H1 (cell line): Measurements from ENCODE around the gene OVCH1. TPM values are rescaled to one million over a fixed set of nuclear protein-coding genes. Genes with fewer than 3 reads are reported as not detected.
"Not testable (repeated sequence)": the region's sequence is repeated elsewhere in the genome, so short reads cannot be mapped to it uniquely, and the experiment has no call there.

ENCODE experiments used
- CTCF ChIA-PET: fragments of 300-600 bp; sonication (Branson Sonifier 250); formaldehyde crosslinking; loops from one replicate; lab custom pipeline; 2021; ENCODE audit not compliant: partially characterized antibody; lab: Charles Lee
- POLR2A ChIA-PET: fragments of 300-600 bp; sonication (Branson Sonifier 250); formaldehyde crosslinking; loops from one replicate; lab custom pipeline; 2021; ENCODE audit warnings: inconsistent platforms; ENCODE audit not compliant: partially characterized antibody; lab: Charles Lee
- DNase-seq, 2 experiments: peaks; one replicate each; pipeline versions ENCODE4 v3.0.0 to v3.0.0-alpha.2; 2010 to 2022; ENCODE audit warnings: low spot score in 2 of 2, low read depth in 1 of 2, mixed read lengths in 1 of 2
- FAIRE-seq: peaks from 2 replicates; lab custom pipeline; 2011; peaks lifted over from hg19 to GRCh38; lab: Jason Lieb, UNC
- H2AFZ ChIP-seq: 2 replicates; pipeline ENCODE4 v1.8.1; 2012; ENCODE audit warnings: low read length, inconsistent platforms
- H2AK5ac ChIP-seq: 2 replicates; pipeline ENCODE4 v1.6.1; 2013; ENCODE audit warnings: low read depth, low read length
- H2BK120ac ChIP-seq: replicated peaks from 2 replicates; pipeline ENCODE3; 2013; ENCODE audit warnings: low read depth, low read length, inconsistent platforms
- H2BK12ac ChIP-seq: 2 replicates; pipeline ENCODE4 v1.6.1; 2013; ENCODE audit warnings: low read depth, low read length
- H2BK15ac ChIP-seq: 2 replicates; pipeline ENCODE4 v1.6.1; 2013; ENCODE audit warnings: low read length
- H2BK20ac ChIP-seq: 2 replicates; pipeline ENCODE4 v1.6.1; 2013; ENCODE audit warnings: low read length
- H2BK5ac ChIP-seq: 2 replicates; pipeline ENCODE4 v1.6.1; 2013; ENCODE audit warnings: low read depth, low read length
- H3K14ac ChIP-seq: 2 replicates; pipeline ENCODE4 v1.6.1; 2013; ENCODE audit warnings: inconsistent platforms; ENCODE audit not compliant: insufficient read length
- H3K18ac ChIP-seq: 2 replicates; pipeline ENCODE4 v1.6.1; 2013; ENCODE audit warnings: low read length; ENCODE audit errors: extremely low read depth
- H3K23ac ChIP-seq: 2 replicates; pipeline ENCODE4 v1.6.1; 2013; ENCODE audit warnings: inconsistent platforms; ENCODE audit not compliant: insufficient read length
- H3K23me2 ChIP-seq: 2 replicates; pipeline ENCODE4 v1.6.1; 2013; ENCODE audit warnings: low read depth, low read length
- H3K27ac ChIP-seq: 2 replicates; pipeline ENCODE4 v1.6.1; 2011; ENCODE audit warnings: low read depth, low read length, inconsistent platforms
- H3K27me3 ChIP-seq, 4 experiments: replicated peaks in 1 of 4; 1 replicate in 1 of 4; 2 replicates in 3 of 4; pipeline versions ENCODE4 v1.6.1 to v1.8.1; 2011 to 2013; ENCODE audit warnings: low read length in 3 of 4, mild to moderate bottlenecking in 3 of 4, inconsistent platforms in 2 of 4, mixed read lengths in 2 of 4, moderate library complexity in 1 of 4; ENCODE audit not compliant: control insufficient read depth in 3 of 4, insufficient read depth in 3 of 4; ENCODE audit errors: extremely low read depth in 1 of 4
- H3K36me3 ChIP-seq, 4 experiments: 2 replicates each; pipeline versions ENCODE4 v1.6.1 to v1.8.1; 2011 to 2013; ENCODE audit warnings: mild to moderate bottlenecking in 4 of 4, low read length in 3 of 4, moderate library complexity in 2 of 4, control low read depth in 1 of 4, inconsistent platforms in 1 of 4; ENCODE audit not compliant: insufficient read depth in 4 of 4, control insufficient read depth in 2 of 4
- H3K4ac ChIP-seq: replicated peaks from 2 replicates; pipeline ENCODE3; 2013; ENCODE audit warnings: low read length, low read depth, mixed read lengths, inconsistent platforms; ENCODE audit not compliant: insufficient read length
- H3K4me1 ChIP-seq, 4 experiments: replicated peaks in 1 of 4; 1 replicate in 1 of 4; 2 replicates in 3 of 4; pipeline versions ENCODE4 v1.6.1 to v1.8.1; 2011 to 2013; ENCODE audit warnings: low read length in 3 of 4, inconsistent platforms in 2 of 4, mixed read lengths in 1 of 4; ENCODE audit not compliant: insufficient read depth in 4 of 4, control insufficient read depth in 3 of 4
- H3K4me2 ChIP-seq, 2 experiments: 2 replicates each; pipeline versions ENCODE4 v1.6.1 to v1.8.1; 2011 to 2013; ENCODE audit warnings: low read depth in 2 of 2, low read length in 2 of 2, control low read depth in 1 of 2, inconsistent platforms in 1 of 2, mild to moderate bottlenecking in 1 of 2; ENCODE audit not compliant: insufficient read depth in 1 of 2
- H3K4me3 ChIP-seq, 4 experiments: fragments of 200-600, 300-600 bp in 1 of 4; sonication (generic), shearing (Covaris generic), sonication (Bioruptor Twin) in 1 of 4; 2 replicates each; pipeline versions ENCODE4 v1.5.1 to v1.8.1; 2011 to 2016; ENCODE audit warnings: low read length in 4 of 4, low read depth in 3 of 4, control low read depth in 2 of 4, inconsistent platforms in 2 of 4, mild to moderate bottlenecking in 2 of 4, mixed read lengths in 1 of 4, moderate library complexity in 1 of 4; ENCODE audit not compliant: insufficient read depth in 2 of 4; ENCODE audit errors: extremely low read depth in 1 of 4
- H3K56ac ChIP-seq: replicated peaks from 2 replicates; pipeline ENCODE3; 2013; ENCODE audit warnings: low read depth, mild to moderate bottlenecking, mixed read lengths, low read length, inconsistent platforms; ENCODE audit not compliant: insufficient read length
- H3K79me1 ChIP-seq: 2 replicates; pipeline ENCODE4 v1.6.1; 2013; ENCODE audit warnings: low read depth, low read length, control low read depth
- H3K79me2 ChIP-seq, 2 experiments: 2 replicates each; pipeline versions ENCODE4 v1.6.1 to v1.8.1; 2012 to 2013; ENCODE audit warnings: low read length in 2 of 2, mild to moderate bottlenecking in 2 of 2, inconsistent platforms in 1 of 2; ENCODE audit not compliant: insufficient read depth in 2 of 2, control insufficient read depth in 1 of 2
- H3K9ac ChIP-seq, 4 experiments: replicated peaks in 1 of 4; 1 replicate in 1 of 4; 2 replicates in 3 of 4; pipeline versions ENCODE4 v1.6.1 to v1.8.1; 2011 to 2013; ENCODE audit warnings: low read depth in 3 of 4, low read length in 3 of 4, control low read depth in 2 of 4, mild to moderate bottlenecking in 2 of 4, moderate library complexity in 2 of 4, inconsistent platforms in 1 of 4; ENCODE audit errors: extremely low read depth in 1 of 4
- H3K9me3 ChIP-seq, 2 experiments: 2 replicates each; pipeline versions ENCODE4 v1.6.1 to v1.8.1; 2012 to 2013; ENCODE audit warnings: mild to moderate bottlenecking in 2 of 2, moderate library complexity in 2 of 2, control low read depth in 1 of 2, inconsistent platforms in 1 of 2, low read depth in 1 of 2, low read length in 1 of 2, mixed read lengths in 1 of 2; ENCODE audit not compliant: insufficient read depth in 2 of 2
- H4K20me1 ChIP-seq, 2 experiments: replicated peaks in 1 of 2; 2 replicates each; pipeline versions ENCODE3 to v1.8.1; 2011 to 2013; ENCODE audit warnings: inconsistent platforms in 2 of 2, low read length in 2 of 2, mild to moderate bottlenecking in 1 of 2; ENCODE audit not compliant: insufficient read depth in 2 of 2, control insufficient read depth in 1 of 2
- H4K5ac ChIP-seq: 2 replicates; pipeline ENCODE4 v1.6.1; 2013; ENCODE audit warnings: low read length, low read depth, mixed read lengths, inconsistent platforms; ENCODE audit not compliant: insufficient read length
- H4K8ac ChIP-seq: 2 replicates; pipeline ENCODE4 v1.8.0; 2013; ENCODE audit warnings: mild to moderate bottlenecking, moderate library complexity, low read length, inconsistent platforms; ENCODE audit not compliant: insufficient read depth; ENCODE audit errors: extremely low read depth
- H4K91ac ChIP-seq: replicated peaks from 2 replicates; pipeline ENCODE3; 2013; ENCODE audit warnings: low read length, mixed read lengths, inconsistent platforms; ENCODE audit not compliant: insufficient read length
- WGBS, 2 experiments: shearing (Covaris generic) in 1 of 2; methylation state at CpG; one replicate each; pipeline versions ENCODE4 v1.1.6 to v1.1.7; 2013 to 2015; ENCODE audit warnings: low lambda C conversion rate in 2 of 2, mixed read lengths in 2 of 2, inconsistent platforms in 1 of 2, low coverage in 1 of 2, missing lambda C conversion rate in 1 of 2; ENCODE audit not compliant: insufficient replicate concordance in 2 of 2, insufficient coverage in 1 of 2, insufficient read length in 1 of 2; ENCODE audit errors: extremely low coverage in 1 of 2, missing lambda C conversion rate in 1 of 2; 5-methylcytosine and 5-hydroxymethylcytosine counted together
- polyA plus RNA-seq, 7 experiments: library from polyadenylated mRNA; depleted of rRNA in 3 of 7; stranded (reverse) in 5 of 7; unstranded in 2 of 7; fragments of >200 nt in 5 of 7; fragments of 200-250 nt in 2 of 7; gene quantifications; 1 replicate in 5 of 7; 2 replicates in 1 of 7; 4 replicates in 1 of 7; pipeline versions ENCODE4 v1.2.1 to v1.2.3, GENCODE V29; 2011 to 2013; ENCODE audit warnings: missing spikeins in 2 of 7, mixed read lengths in 2 of 7
- total RNA-seq: library from RNA; stranded (reverse); fragmentation: NEBNext Ultra II Directional; extraction: Animal tissue kit (Norgen Biotek cat#: 25700); gene quantifications from 2 replicates; pipeline ENCODE4 v1.2.1, GENCODE V29; 2021

The OVCH1 gene
- total and polyA plus RNA-seq, 2 of the 8 experiments (the other 6 are each of a cell fraction or from before 2014, with no cell fraction given): 0.07 TPM; not detected in 1

DNA sequence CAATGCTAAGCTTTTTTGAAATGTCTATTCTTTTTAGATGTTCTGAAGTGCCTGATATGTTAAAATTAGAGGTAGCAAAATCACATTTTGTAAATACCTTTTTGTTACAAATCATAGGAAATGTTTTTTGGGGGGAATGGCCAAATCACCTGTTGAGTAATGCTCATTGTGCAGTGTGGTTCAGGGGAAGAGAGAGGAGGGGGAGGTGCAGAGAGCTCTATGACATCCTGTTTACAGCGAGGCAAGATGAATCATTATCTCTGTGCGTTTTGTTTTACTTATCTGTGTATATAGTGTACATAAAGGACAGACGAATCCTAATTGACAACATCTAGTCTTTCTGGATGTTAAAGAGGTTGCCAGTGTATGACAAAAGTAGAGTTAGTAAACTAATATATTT lies 107.1 kb downstream of the OVCH1 start:
- 87% methylated on average over 3 of the region's 3 CpGs; no CpG with 5 or more reads in 1 of the 2 experiments for WGBS, 2 experiments
- H2BK20ac ChIP-seq, H3K9me3 ChIP-seq, H3K79me2 ChIP-seq, H3K36me3 ChIP-seq, H2AK5ac ChIP-seq, H3K23me2 ChIP-seq, H3K56ac ChIP-seq, DNase-seq, H2BK12ac ChIP-seq, H4K5ac ChIP-seq, H3K27me3 ChIP-seq, FAIRE-seq, H2BK15ac ChIP-seq, H2BK120ac ChIP-seq, H4K91ac ChIP-seq, H3K4me3 ChIP-seq, POLR2A ChIA-PET, H2AFZ ChIP-seq, H3K9ac ChIP-seq, H3K79me1 ChIP-seq, H3K27ac ChIP-seq, H4K8ac ChIP-seq, H4K20me1 ChIP-seq, H3K4me2 ChIP-seq, H3K18ac ChIP-seq, H3K4ac ChIP-seq, H3K4me1 ChIP-seq, H3K14ac ChIP-seq, CTCF ChIA-PET, H3K23ac ChIP-seq, H2BK5ac ChIP-seq: not testable (repeated sequence)
